ENCODE results near the gene KRIT1. TPM values are rescaled to one million over a fixed set of nuclear protein-coding genes. Genes with fewer than 3 reads are reported as not detected.

The KRIT1 gene
- 27.6 and 40.4 TPM in 2 replicates for total RNA-seq

GRCh38 chr7:92245487-92246359, at the start of gene KRIT1, which contains the start of gene ANKIB1:
Gene KRIT1, minus strand, starts transcription at chr7:92245914. Its CDS starts 3,779 bp downstream, at chr7:92242135.
Gene ANKIB1, plus strand, starts transcription at chr7:92245974. Its CDS starts 49,005 bp downstream, at chr7:92294979.

GRCh38 chr7:92178928-92179924, 66.5 kb downstream of the KRIT1 start, which contains the start of gene LRRD1:
Gene LRRD1, minus strand, starts transcription at chr7:92179142. Its CDS starts 13,940 bp downstream, at chr7:92165202.

Other genes with a start within 250 kb of the KRIT1 start
- gene CYP51A1, start 111.4 kb downstream of the KRIT1 start, total RNA-seq, result 215 and 240 TPM in 2 replicates
- under 0.01 TPM in 1 of 2 replicates, not detected in the other for gene LRRD1, start 66.8 kb downstream of the KRIT1 start, total RNA-seq
- gene ANKIB1, start 60 bp upstream of the KRIT1 start, total RNA-seq, result 33.6 and 38.3 TPM in 2 replicates
- 15.5 and 15.6 TPM in 2 replicates for gene GATAD1, start 201.6 kb upstream of the KRIT1 start, total RNA-seq
- not detected in 2 replicates for gene ERVW-1, start 232.0 kb upstream of the KRIT1 start, total RNA-seq